ENCODE measurements around the gene C3orf20.
"Not testable (repeated sequence)": the region's sequence is repeated elsewhere in the genome, so short reads cannot be mapped to it uniquely, and the experiment has no call there.

Gene C3orf20

DNA sequence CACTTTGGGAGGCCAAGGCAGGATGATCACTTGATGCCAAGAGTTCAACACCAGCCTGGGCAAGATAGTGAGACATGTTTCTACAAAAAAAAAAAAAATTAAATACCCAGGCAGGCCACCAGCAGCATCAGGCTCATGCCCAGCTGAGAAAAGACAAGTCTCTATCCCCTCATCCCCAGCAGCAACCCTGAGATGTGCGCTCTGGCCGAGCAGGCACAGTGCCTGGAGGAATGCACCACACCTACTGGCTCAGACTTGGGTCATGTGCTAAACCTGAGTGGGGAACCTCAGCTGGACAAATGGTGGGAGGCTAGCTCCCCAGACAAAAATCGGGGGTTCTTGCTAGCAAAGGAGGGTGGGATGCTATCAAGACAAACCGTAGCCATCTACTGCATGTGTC is 33.6 kb upstream of the C3orf20 start:
- Mint-ChIP-seq H3K36me3 (ENCODE audit: low read depth) (no peaks in the 10 kb centered on the region), H3K9me3 (no peaks in the 10 kb centered on the region), H3K27me3 (peaks cover 29% of the 10 kb centered on the region), H3K4me1 (no peaks in the 10 kb centered on the region), H3K27ac (no peak overlapping the region), H3K4me3 (no peak overlapping the region)
- ATAC-seq = no peak
- no peak for DNase-seq

DNA sequence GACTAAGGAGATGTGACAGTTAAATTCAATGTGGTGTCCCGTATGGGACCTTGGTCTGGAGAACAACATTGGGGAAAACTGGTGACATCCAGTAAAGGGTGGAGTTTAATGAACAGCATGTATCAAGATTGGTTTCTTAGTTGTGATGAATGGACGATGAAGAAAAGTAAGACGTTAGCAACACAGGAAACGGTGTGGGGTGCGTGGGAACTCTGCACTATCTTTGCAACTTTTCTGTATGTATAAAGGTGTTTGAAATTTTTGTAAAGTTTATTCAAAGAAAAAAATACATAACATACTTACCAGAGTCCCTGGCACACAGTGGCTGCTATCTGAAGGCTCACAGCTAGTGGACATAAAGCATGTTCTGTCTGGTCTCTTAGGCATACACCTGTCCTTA is 29.5 kb upstream of the C3orf20 start:
- Mint-ChIP-seq H3K27ac (no peak overlapping the region), H3K9me3 (no peaks in the 10 kb centered on the region), H3K4me1 (peaks cover 13% of the 10 kb centered on the region), H3K4me3 (no peak overlapping the region), H3K27me3 (peaks cover 2% of the 10 kb centered on the region), H3K36me3 (ENCODE audit: low read depth) (no peaks in the 10 kb centered on the region)
- DNase-seq (no peak), ATAC-seq (no peak)

GRCh38 chr3:14646131-14646573 is 28.8 kb upstream of the C3orf20 start:
- ATAC-seq = no peak
- H3K9me3 Mint-ChIP-seq = no peaks in the 10 kb centered on the region
- H3K27ac Mint-ChIP-seq = no peak overlapping the region

DNA sequence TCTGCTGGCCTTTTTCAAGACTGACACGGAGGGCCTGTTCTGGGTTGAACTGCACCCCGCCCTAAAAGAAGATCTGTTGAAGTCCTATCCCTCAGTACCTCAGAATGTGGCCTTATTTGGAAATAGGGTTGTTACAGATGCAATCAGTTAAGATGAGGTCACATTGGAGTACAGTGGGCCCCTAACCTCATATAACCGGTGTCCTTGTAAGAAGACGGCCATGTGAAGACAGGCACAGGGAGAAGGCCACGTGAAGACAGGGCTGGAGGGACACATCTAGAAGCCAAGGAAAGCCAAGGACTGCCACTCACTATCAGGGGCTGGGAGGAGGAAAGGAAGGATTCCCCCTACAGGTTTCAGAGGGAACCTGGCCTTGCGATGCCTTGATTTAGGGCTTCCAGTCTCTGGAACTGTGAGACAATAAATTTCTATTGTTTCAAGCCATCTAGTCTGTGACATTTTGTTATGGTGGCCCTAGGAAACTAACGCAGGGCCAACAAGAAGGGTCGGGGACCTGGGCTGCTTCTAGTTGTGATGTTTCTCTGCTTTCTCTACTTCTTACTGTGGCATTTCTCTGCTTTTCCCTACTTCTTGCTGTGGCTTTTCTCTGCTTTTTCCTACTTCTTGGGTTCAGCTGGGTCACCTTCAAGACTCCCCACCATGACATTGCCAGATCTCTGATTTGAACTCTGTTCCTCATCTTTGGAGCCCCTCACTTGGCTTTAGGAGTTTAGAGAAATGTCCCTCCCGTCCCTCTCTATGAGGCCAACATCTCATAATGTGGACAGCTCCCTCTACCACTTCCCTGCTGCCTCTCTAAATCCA is 28.1 kb upstream of the C3orf20 start:
- DNase-seq = no peak
- no peak overlapping the region for H3K27ac Mint-ChIP-seq
- peaks cover 21% of the 10 kb centered on the region for H3K4me1 Mint-ChIP-seq
- peaks cover 2% of the 10 kb centered on the region for H3K27me3 Mint-ChIP-seq
- no peaks in the 10 kb centered on the region for H3K9me3 Mint-ChIP-seq
- no peaks in the 10 kb centered on the region for H3K36me3 Mint-ChIP-seq (ENCODE audit: low read depth)
- no peak overlapping the region for H3K4me3 Mint-ChIP-seq
- ATAC-seq = no peak

More at GRCh38 chr3:14646131-14646573, 28.8 kb upstream of the C3orf20 start:
- Mint-ChIP-seq H3K4me3 (no peak overlapping the region), H3K27me3 (peaks cover 2% of the 10 kb centered on the region), H3K4me1 (peaks cover 16% of the 10 kb centered on the region), H3K36me3 (ENCODE audit: low read depth) (no peaks in the 10 kb centered on the region)
- DNase-seq = no peak

DNA sequence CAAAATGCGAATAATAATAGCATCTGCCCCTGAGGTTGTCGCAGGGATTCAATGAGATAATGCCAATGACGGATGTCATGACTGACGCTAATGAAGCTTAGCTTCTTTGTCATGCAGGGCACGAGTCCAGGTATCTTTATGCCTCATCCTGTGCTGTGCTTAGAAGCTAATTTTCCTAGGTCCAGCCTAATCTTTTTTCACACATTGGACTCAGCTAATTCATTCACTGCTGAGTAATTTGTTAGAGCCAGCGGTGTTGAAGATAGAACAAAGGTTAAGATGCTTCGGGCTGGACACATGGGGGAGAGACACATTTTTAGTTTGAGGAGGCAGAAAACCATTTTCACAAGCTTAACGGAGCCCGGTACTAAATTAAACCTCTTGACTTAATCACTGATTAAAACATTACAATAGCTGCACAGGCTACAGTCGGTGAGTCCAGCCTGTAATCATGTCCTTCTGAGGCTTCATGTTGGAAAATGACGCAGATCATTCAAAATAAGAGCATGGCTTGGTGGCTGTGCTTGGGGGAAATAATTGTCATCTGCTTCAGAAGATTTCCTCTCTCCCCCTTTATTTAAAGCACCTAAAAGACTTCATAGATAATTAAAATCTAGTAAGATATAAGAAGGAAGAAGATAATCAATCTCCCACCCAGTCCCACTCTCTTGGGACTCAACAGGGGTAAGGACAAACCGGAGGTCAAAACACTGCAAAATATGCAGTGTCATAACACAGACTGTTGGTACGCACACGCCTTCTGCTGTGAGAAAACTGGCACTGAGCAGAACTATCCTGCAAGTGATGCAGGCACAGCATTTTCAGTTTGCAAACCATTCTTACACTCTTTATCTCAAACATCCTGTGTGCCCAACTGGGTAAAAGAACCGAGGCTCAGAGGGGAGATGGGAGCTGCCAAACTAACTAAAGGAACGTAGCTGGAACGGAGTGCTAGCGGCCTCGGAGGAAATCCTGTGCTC is 26.7 kb upstream of the C3orf20 start:
- H3K9me3 Mint-ChIP-seq = no peaks in the 10 kb centered on the region
- peaks cover 30% of the 10 kb centered on the region for H3K4me1 Mint-ChIP-seq
- DNase-seq (no peak), ATAC-seq (no peak)
- peaks cover 2% of the 10 kb centered on the region for H3K27me3 Mint-ChIP-seq
- peaks cover 3% of the 10 kb centered on the region for H3K36me3 Mint-ChIP-seq (ENCODE audit: low read depth)
- H3K27ac Mint-ChIP-seq = no peak overlapping the region
- H3K4me3 Mint-ChIP-seq = no peak overlapping the region

GRCh38 chr3:14649466-14649865 is 25.5 kb upstream of the C3orf20 start:
- no peak overlapping the region for H3K27ac Mint-ChIP-seq
- H3K9me3 Mint-ChIP-seq = no peaks in the 10 kb centered on the region
- H3K36me3 Mint-ChIP-seq (ENCODE audit: low read depth) = peaks cover 3% of the 10 kb centered on the region
- ATAC-seq (no peak), DNase-seq (no peak)
- no peak overlapping the region for H3K4me3 Mint-ChIP-seq
- peaks cover 40% of the 10 kb centered on the region for H3K4me1 Mint-ChIP-seq
- no peaks in the 10 kb centered on the region for H3K27me3 Mint-ChIP-seq

DNA sequence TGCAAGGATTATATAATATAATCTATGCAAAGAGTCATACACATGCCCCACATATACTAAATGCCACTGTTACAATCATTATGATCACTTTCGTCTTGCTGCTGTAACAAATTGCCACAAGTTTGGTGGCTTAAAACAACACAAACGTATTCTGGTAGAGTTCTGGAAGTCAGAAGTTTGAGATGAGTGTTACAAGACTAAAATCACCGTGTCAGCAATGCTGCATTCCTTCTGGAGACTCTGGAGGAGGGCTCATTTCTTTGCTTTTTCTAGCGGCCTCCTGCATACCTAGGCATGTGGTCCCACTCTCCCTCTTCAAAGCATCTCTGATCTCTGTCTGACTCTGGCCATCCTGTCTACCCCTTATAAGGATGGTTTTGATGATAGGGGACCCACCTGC is 24.7 kb upstream of the C3orf20 start:
- Mint-ChIP-seq H3K27me3 (no peaks in the 10 kb centered on the region), H3K27ac (peak overlapping the region; percentile 96), H3K36me3 (ENCODE audit: low read depth) (peaks cover 3% of the 10 kb centered on the region), H3K4me3 (peak overlapping the region; percentile 96), H3K9me3 (no peaks in the 10 kb centered on the region), H3K4me1 (peaks cover 40% of the 10 kb centered on the region)
- DNase-seq (no peak), ATAC-seq (no peak)

GRCh38 chr3:14651440-14652251 is 23.3 kb upstream of the C3orf20 start, which contains the start of gene CCDC174:
CCDC174 (plus strand) TSS chr3:14651762; CDS start chr3:14651837, 75 bp downstream.
- Mint-ChIP-seq H3K36me3 (ENCODE audit: low read depth) (peaks cover 14% of the 10 kb centered on the region), H3K27ac (peak within 1 kb of the TSS; percentile 96), H3K4me1 (peaks cover 43% of the 10 kb centered on the region), H3K9me3 (no peaks in the 10 kb centered on the region), H3K4me3 (peak within 1 kb of the TSS; percentile 96), H3K27me3 (no peaks in the 10 kb centered on the region)
- peak; percentile 94 for DNase-seq
- peak; percentile 99 for ATAC-seq

DNA sequence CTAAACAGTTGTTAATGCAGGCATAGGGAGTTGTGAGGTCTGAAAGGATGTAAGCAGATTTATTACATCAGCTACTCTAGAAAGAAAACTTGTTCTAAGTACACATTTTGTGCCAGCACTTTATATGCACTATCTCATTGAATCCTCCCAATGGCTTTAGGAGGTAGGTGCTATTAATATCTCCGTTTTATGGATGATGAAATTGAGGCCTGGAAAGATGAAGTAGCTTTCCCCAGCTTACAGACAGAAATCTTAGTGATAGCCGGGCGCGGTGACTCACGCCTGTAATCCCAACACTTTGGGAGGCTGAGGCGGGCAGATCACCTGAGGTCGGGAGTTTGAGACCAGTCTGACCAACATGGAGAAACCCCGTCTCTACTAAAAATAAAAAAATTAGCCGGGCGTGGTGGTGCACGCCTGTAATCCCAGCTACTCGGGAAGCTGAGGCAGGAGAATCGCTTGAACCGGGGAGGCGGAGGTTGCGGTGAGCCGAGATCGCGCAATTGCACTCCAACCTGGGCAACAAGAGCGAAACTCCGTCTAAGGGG is 22.5 kb upstream of the C3orf20 start:
- H3K27me3 Mint-ChIP-seq, ATAC-seq, DNase-seq, H3K9me3 Mint-ChIP-seq: not testable (repeated sequence)
- Mint-ChIP-seq H3K36me3 (ENCODE audit: low read depth) (peaks cover 20% of the 10 kb centered on the region), H3K4me1 (peaks cover 48% of the 10 kb centered on the region), H3K4me3 (peak overlapping the region; percentile 96), H3K27ac (peak overlapping the region; percentile 96)

DNA sequence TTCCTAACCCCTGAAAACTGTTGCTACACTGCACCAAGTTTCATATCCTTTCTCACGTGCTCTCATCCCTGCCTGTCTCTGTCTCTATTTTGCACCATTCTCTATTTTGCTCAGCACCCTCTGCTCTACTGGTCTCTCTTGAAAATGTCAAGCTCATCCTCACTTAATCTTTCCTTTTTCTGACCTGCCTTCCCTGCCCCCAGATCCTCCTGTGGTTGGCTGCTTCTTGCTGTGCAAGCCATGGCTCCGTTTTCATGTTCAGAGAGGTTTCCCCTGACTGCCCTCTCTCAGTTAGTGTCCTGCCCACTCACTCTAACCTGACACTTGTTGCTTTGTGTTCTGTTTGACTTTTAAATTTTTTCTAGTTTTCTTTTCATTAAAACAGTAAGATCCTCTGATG is 17.4 kb upstream of the C3orf20 start:
- H3K4me1 Mint-ChIP-seq = peaks cover 36% of the 10 kb centered on the region
- peak overlapping the region; percentile 4 for H3K27ac Mint-ChIP-seq
- H3K9me3 Mint-ChIP-seq = no peaks in the 10 kb centered on the region
- no peaks in the 10 kb centered on the region for H3K27me3 Mint-ChIP-seq
- H3K4me3 Mint-ChIP-seq = no peak overlapping the region
- H3K36me3 Mint-ChIP-seq (ENCODE audit: low read depth) = peaks cover 50% of the 10 kb centered on the region
- DNase-seq = no peak
- peak; percentile 46 for ATAC-seq

DNA sequence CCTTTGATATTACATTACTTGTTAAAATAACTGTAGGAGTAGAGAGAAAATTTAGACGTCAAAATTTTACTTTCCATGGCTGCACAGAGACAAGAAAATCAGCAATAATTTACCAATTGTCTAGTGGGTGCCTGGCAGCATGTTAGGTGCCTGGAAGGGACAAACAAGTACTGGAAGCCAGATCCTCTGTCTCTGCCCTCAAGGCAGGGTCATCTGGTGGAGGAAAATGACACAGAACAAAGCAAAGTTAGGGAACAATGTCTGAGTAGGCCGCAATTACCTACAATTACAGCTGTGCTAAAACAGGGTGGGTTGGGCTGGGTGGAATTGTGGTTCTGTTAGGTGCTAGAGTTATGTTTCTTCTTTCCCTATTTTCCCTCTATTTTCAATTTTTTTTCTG is 16.0 kb upstream of the C3orf20 start:
- peaks cover 59% of the 10 kb centered on the region for H3K36me3 Mint-ChIP-seq (ENCODE audit: low read depth)
- H3K27me3 Mint-ChIP-seq = no peaks in the 10 kb centered on the region
- peak overlapping the region; percentile 29 for H3K27ac Mint-ChIP-seq
- H3K4me1 Mint-ChIP-seq = peaks cover 24% of the 10 kb centered on the region
- no peak for ATAC-seq
- H3K9me3 Mint-ChIP-seq = no peaks in the 10 kb centered on the region
- H3K4me3 Mint-ChIP-seq = no peak overlapping the region
- DNase-seq = no peak

- Mint-ChIP-seq H3K4me1 (peaks cover 19% of the 10 kb centered on the region), H3K36me3 (ENCODE audit: low read depth) (peaks cover 68% of the 10 kb centered on the region), H3K9me3 (no peaks in the 10 kb centered on the region), H3K27ac (peak overlapping the region; percentile 90), H3K27me3 (no peaks in the 10 kb centered on the region), H3K4me3 (no peak overlapping the region)
- ATAC-seq (peak; percentile 60), DNase-seq (no peak)
These were observed 14.0 kb upstream of the C3orf20 start for GRCh38 chr3:14660942-14661341.

GRCh38 chr3:14663396-14664135 is 11.4 kb upstream of the C3orf20 start:
- ATAC-seq = no peak
- no peaks in the 10 kb centered on the region for H3K27me3 Mint-ChIP-seq
- H3K36me3 Mint-ChIP-seq (ENCODE audit: low read depth) = peaks cover 60% of the 10 kb centered on the region
- no peak overlapping the region for H3K4me3 Mint-ChIP-seq
- DNase-seq = no peak
- peaks cover 10% of the 10 kb centered on the region for H3K4me1 Mint-ChIP-seq
- H3K27ac Mint-ChIP-seq = no peak overlapping the region
- H3K9me3 Mint-ChIP-seq = no peaks in the 10 kb centered on the region
